DOHH2 (cell line): ENCODE results near the gene RANBP3L.
"Not testable (repeated sequence)": the region's sequence is repeated elsewhere in the genome, so short reads cannot be mapped to it uniquely, and the experiment has no call there.

Experiments
- H3F3A ChIP-seq: fragments of 200-600 bp; sonication (generic), shearing (Covaris generic); 2 replicates; pipeline ENCODE4 v1.6.0; 2016; ENCODE audit warnings: antibody characterized with exemption, mild to moderate bottlenecking; ENCODE audit not compliant: control insufficient read depth, insufficient read depth
- H3K27ac ChIP-seq: fragments of 200-600 bp; sonication (generic); 2 replicates; pipeline ENCODE4 v1.5.1; 2014; ENCODE audit warnings: low read depth, mild to moderate bottlenecking, low read length, moderate library complexity
- H3K27me3 ChIP-seq: fragments of 200-600 bp; sonication (generic); 2 replicates; pipeline ENCODE4 v1.6.1; 2014; ENCODE audit warnings: mild to moderate bottlenecking, low read length, mixed read lengths; ENCODE audit not compliant: control insufficient read depth
- H3K36me3 ChIP-seq: fragments of 200-600 bp; sonication (generic); 2 replicates; pipeline ENCODE4 v1.6.1; 2014; ENCODE audit warnings: mild to moderate bottlenecking, low read length, moderate library complexity, mixed read lengths; ENCODE audit not compliant: control insufficient read depth
- H3K4me1 ChIP-seq: fragments of 200-600 bp; sonication (generic); 2 replicates; pipeline ENCODE4 v1.6.1; 2014; ENCODE audit warnings: mild to moderate bottlenecking, low read length, mixed read lengths; ENCODE audit not compliant: control insufficient read depth
- H3K4me2 ChIP-seq: fragments of 200-600 bp; sonication (generic); 2 replicates; pipeline ENCODE4 v1.6.0; 2014; ENCODE audit warnings: mild to moderate bottlenecking, low read length, moderate library complexity
- H3K4me3 ChIP-seq: fragments of 200-600 bp; sonication (generic); 2 replicates; pipeline ENCODE4 v1.5.1; 2014; ENCODE audit warnings: mild to moderate bottlenecking, low read length, mixed read lengths
- H3K79me2 ChIP-seq: fragments of 200-600 bp; sonication (generic); 2 replicates; pipeline ENCODE4 v1.6.1; 2014; ENCODE audit warnings: mild to moderate bottlenecking, low read length, mixed read lengths; ENCODE audit not compliant: control insufficient read depth
- H3K9me2 ChIP-seq: fragments of 200-600 bp; sonication (generic); replicated peaks from 2 replicates; pipeline ENCODE4 v1.6.1; 2014; ENCODE audit warnings: mild to moderate bottlenecking, low read length, mixed read lengths; ENCODE audit not compliant: control insufficient read depth
- H3K9me3 ChIP-seq: fragments of 200-600 bp; sonication (generic); 2 replicates; pipeline ENCODE4 v1.6.1; 2014; ENCODE audit warnings: antibody characterized with exemption, low read length, mixed read lengths; ENCODE audit not compliant: control insufficient read depth, insufficient read depth
- H4K20me1 ChIP-seq: fragments of 200-600 bp; sonication (generic); 2 replicates; pipeline ENCODE4 v1.6.0; 2014; ENCODE audit warnings: low read depth, mild to moderate bottlenecking, antibody characterized with exemption, low read length, moderate library complexity; ENCODE audit not compliant: control insufficient read depth, insufficient read depth
- CTCF ChIP-seq: fragments of 200-600 bp; sonication (generic); IDR thresholded peaks from one replicate; pipeline ENCODE4 v1.5.1; 2014; ENCODE audit warnings: antibody characterized with exemption, mild to moderate bottlenecking, low read depth, low read length; ENCODE audit not compliant: poor library complexity, severe bottlenecking
- EZH2phosphoT487 ChIP-seq: fragments of 200-600 bp; sonication (generic); IDR thresholded peaks from 2 replicates; pipeline ENCODE4 v1.6.1; 2017; ENCODE audit warnings: borderline replicate concordance, mild to moderate bottlenecking, antibody characterized with exemption, low read length, moderate library complexity, mixed read lengths

RANBP3L gene

GRCh38 chr5:36301858-36302603 is at the start of gene RANBP3L:
TSS of gene RANBP3L (minus strand) at chr5:36301902. CDS start at chr5:36301416, 486 bp downstream.
- Histone ChIP-seq H3K36me3 (no peaks in the 10 kb centered on the region), H3K4me2 (no peak within 1 kb of the TSS), H3K27me3 (no peaks in the 10 kb centered on the region), H3K4me3 (no peak within 1 kb of the TSS), H3K4me1 (peaks cover 13% of the 10 kb centered on the region), H3K9me3 (no peaks in the 10 kb centered on the region), H4K20me1 (no peaks in the 10 kb centered on the region), H3K9me2 (no peaks in the 10 kb centered on the region), H3F3A (no peaks in the 10 kb centered on the region), H3K27ac (no peak within 1 kb of the TSS), H3K79me2 (no peaks in the 10 kb centered on the region)
- TF ChIP-seq CTCF (no peak), EZH2phosphoT487 (no peak)

GRCh38 chr5:36346896-36347690 is 45.4 kb upstream of the RANBP3L start:
- Histone ChIP-seq H3K4me1 (no peaks in the 10 kb centered on the region), H3K9me3 (0 out of 2 replicates have a peak, but pooled peaks cover 4% of the 10 kb centered on the region), H3K27me3 (no peaks in the 10 kb centered on the region), H3K4me2 (no peak overlapping the region), H4K20me1 (no peaks in the 10 kb centered on the region), H3K9me2 (no peaks in the 10 kb centered on the region), H3K79me2 (no peaks in the 10 kb centered on the region), H3K36me3 (no peaks in the 10 kb centered on the region), H3K27ac (no peak overlapping the region), H3F3A (no peaks in the 10 kb centered on the region), H3K4me3 (no peak overlapping the region)
- no peak for TF ChIP-seq EZH2phosphoT487
- TF ChIP-seq CTCF: no peak

GRCh38 chr5:36344899-36345298 is 43.2 kb upstream of the RANBP3L start:
- Histone ChIP-seq H4K20me1 (no peaks in the 10 kb centered on the region), H3K27ac (no peak overlapping the region)
- TF ChIP-seq CTCF: no peak
- TF ChIP-seq EZH2phosphoT487: no peak

GRCh38 chr5:36341720-36342119 is 40.0 kb upstream of the RANBP3L start:
- H3F3A ChIP-seq, H3K9me3 ChIP-seq, H3K79me2 ChIP-seq: not testable (repeated sequence)

More at GRCh38 chr5:36344899-36345298, 43.2 kb upstream of the RANBP3L start:
- H3K4me1 ChIP-seq: no peaks in the 10 kb centered on the region
- H3K4me3 ChIP-seq: no peak overlapping the region
- H3K4me2 ChIP-seq: no peak overlapping the region
- 0 out of 2 replicates have a peak, but pooled peaks cover 4% of the 10 kb centered on the region for H3K9me3 ChIP-seq
- no peaks in the 10 kb centered on the region for H3K27me3 ChIP-seq
- H3K36me3 ChIP-seq: no peaks in the 10 kb centered on the region
- no peaks in the 10 kb centered on the region for H3F3A ChIP-seq
- H3K9me2 ChIP-seq: no peaks in the 10 kb centered on the region
- no peaks in the 10 kb centered on the region for H3K79me2 ChIP-seq

More at GRCh38 chr5:36341720-36342119, 40.0 kb upstream of the RANBP3L start:
- H3K4me3 ChIP-seq, H3K4me1 ChIP-seq, H3K9me2 ChIP-seq, H4K20me1 ChIP-seq, H3K27me3 ChIP-seq, H3K36me3 ChIP-seq, H3K27ac ChIP-seq, H3K4me2 ChIP-seq: not testable (repeated sequence)
